ENCODE measurements around the gene ECI1. TPM values are rescaled to one million over a fixed set of nuclear protein-coding genes. Genes with fewer than 3 reads are reported as not detected.

Gene ECI1
- total and polyA plus RNA-seq, 2 of the 13 experiments (the other 11 are each of a cell fraction or from before 2014, with no cell fraction given) = 82.0 to 102 TPM

GRCh38 chr16:2200313-2200712 lies 51.1 kb downstream of the ECI1 start:
- CTCF ChIA-PET (ENCODE audit: low intra/inter-chr PET ratio, low total read pairs) = no interaction called here
- Histone ChIP-seq H3K27me3 (ENCODE audit: control insufficient read depth in 1 of 2, insufficient read depth in 2 of 2, low read length in 2 of 2) (peaks cover 2 to 34% of the 10 kb centered on the region in 2 experiments; a peak in 3 of 5 replicates), H3K4me1 (ENCODE audit: insufficient read depth, low read length) (peaks cover 37% of the 10 kb centered on the region), H3K9me3 (ENCODE audit: low read length) (no peaks in the 10 kb centered on the region), H4K20me1 (ENCODE audit: insufficient read depth, low read length) (no peaks in the 10 kb centered on the region), H3K4me2 (ENCODE audit: low read depth, low read length) (no peak overlapping the region), H3K79me2 (ENCODE audit: insufficient read depth, low read length) (no peaks in the 10 kb centered on the region), H3K27ac (ENCODE audit: extremely low read length, insufficient read depth, low read length) (no peak overlapping the region), H2AFZ (ENCODE audit: low read length) (no peak overlapping the region), H3K36me3 (replicated peaks in 1 of 2; ENCODE audit: control insufficient read depth in 1 of 2, insufficient read depth in 2 of 2, low read length in 2 of 2) (no peaks in the 10 kb centered on the region), H3K9ac (ENCODE audit: insufficient read depth, low read depth, low read length) (no peak overlapping the region), H3K4me3 (replicated peaks in 1 of 3; ENCODE audit: insufficient read depth in 1 of 3, low read depth in 2 of 3, low read length in 3 of 3) (no peak overlapping the region)
- ATAC-seq (no peak), FAIRE-seq (no peak), DNase-seq (ENCODE audit: low spot score) (no peak)
- POLR2A ChIA-PET = interaction anchor here (1.3 kb wide), 1 partner anchor 45 kb away, joined by 5 read pairs; the partner anchor contains the start of gene TRAF7
- intact Hi-C loops (cut with micrococcal nuclease; ENCODE audit: unreplicated experiment) (no loop called here), in situ Hi-C loops (cut with HindIII; ENCODE audit: extremely low pct_ligation_motif_present, low pct_unique_long_range_greater_than_20kb) (no loop called here)
- WGBS (ENCODE audit: low lambda C conversion rate) = 51% methylated on average over 6 of the region's 6 CpGs
- no TSS peak for BruUV-seq (replicated peaks)
- TF ChIP-seq DNMT1 (CRISPR knock-in tag; IDR thresholded peaks at IDR 0.05) (no peak), HMGA1 (CRISPR knock-in tag; conservative IDR thresholded peaks at IDR 0.05) (no peak), ZNF597 (CRISPR knock-in tag; IDR thresholded peaks at IDR 0.05) (no peak), KDM1A (CRISPR knock-in tag; IDR thresholded peaks at IDR 0.05) (no peak), ZNF235 (CRISPR knock-in tag; IDR thresholded peaks at IDR 0.05; ENCODE audit: borderline replicate concordance) (no peak), ZNF446 (CRISPR knock-in tag; IDR thresholded peaks at IDR 0.05) (no peak), ERF (CRISPR knock-in tag; IDR thresholded peaks at IDR 0.05) (no peak), HBP1 (CRISPR knock-in tag; IDR thresholded peaks at IDR 0.05; ENCODE audit: low read depth) (no peak), ZBTB2 (CRISPR knock-in tag; IDR thresholded peaks at IDR 0.05; ENCODE audit: low read depth) (no peak), CCAR2 (optimal IDR thresholded peaks at IDR 0.05; ENCODE audit: low read depth, low read length) (no peak)

Measured in HepG2 (cell line).